HepG2 (cell line): ENCODE data around the gene METRN. TPM values are rescaled to one million over a fixed set of nuclear protein-coding genes. Genes with fewer than 3 reads are reported as not detected.

ENCODE experiments used
- ATAC-seq: fragments of 200-7000 bp; cut with Tn5 transposase; 3 replicates; pipeline ENCODE4 v1.9.1; 2020; ENCODE audit warnings: mild to moderate bottlenecking, moderate library complexity
- BruUV-seq: library from RNA; stranded (reverse); fragments of 400-500 nt; replicated peaks from 2 replicates; lab custom pipeline; 2021; lab: Mats Ljungman, UMichigan
- CTCF ChIA-PET: fragments of 300-600 bp; formaldehyde crosslinking; extraction: SDS; loops from one replicate; lab custom pipeline; 2021; ENCODE audit warnings: low total read pairs, inconsistent platforms, low intra/inter-chr PET ratio; lab: Yijun Ruan, JAX
- POLR2A ChIA-PET: fragments of 350-600 bp; sonication (Branson Sonifier 250); formaldehyde crosslinking; loops from one replicate; lab custom pipeline; 2020; ENCODE audit warnings: antibody characterized with exemption, inconsistent platforms; lab: Yijun Ruan, JAX
- DNase-seq: peaks from one replicate; pipeline ENCODE4 v3.0.0-alpha.2; 2015; ENCODE audit warnings: low spot score
- FAIRE-seq: peaks from 3 replicates; lab custom pipeline; 2011; peaks lifted over from hg19 to GRCh38; lab: Jason Lieb, UNC
- H2AFZ ChIP-seq: one replicate; pipeline ENCODE4 v1.6.1; 2011; ENCODE audit warnings: low read length, inconsistent platforms
- H3K27ac ChIP-seq: fragments of 300-600 bp; 3 replicates; pipeline ENCODE4 v1.8.0; 2011; ENCODE audit warnings: mixed run types, mild to moderate bottlenecking, mixed read lengths, low read length, inconsistent platforms; ENCODE audit not compliant: insufficient read depth; ENCODE audit errors: extremely low read length
- H3K27me3 ChIP-seq, 2 experiments: fragments of 200-600 bp in 1 of 2; 2 replicates in 1 of 2; 3 replicates in 1 of 2; pipeline versions ENCODE4 v1.6.0 to v1.8.0; 2011; ENCODE audit warnings: low read length in 2 of 2, mild to moderate bottlenecking in 2 of 2, moderate library complexity in 2 of 2, inconsistent platforms in 1 of 2; ENCODE audit not compliant: insufficient read depth in 2 of 2, control insufficient read depth in 1 of 2
- H3K36me3 ChIP-seq, 2 experiments: fragments of 200-600 bp in 1 of 2; replicated peaks in 1 of 2; 2 replicates in 1 of 2; 3 replicates in 1 of 2; pipeline versions ENCODE4 v1.5.1 to v1.8.0; 2011; ENCODE audit warnings: low read length in 2 of 2, inconsistent platforms in 1 of 2; ENCODE audit not compliant: insufficient read depth in 2 of 2, control insufficient read depth in 1 of 2
- H3K4me1 ChIP-seq: 2 replicates; pipeline ENCODE4 v1.5.1; 2012; ENCODE audit warnings: low read length, inconsistent platforms; ENCODE audit not compliant: insufficient read depth
- H3K4me2 ChIP-seq: 2 replicates; pipeline ENCODE4 v1.6.0; 2011; ENCODE audit warnings: low read depth, low read length, inconsistent platforms
- H3K4me3 ChIP-seq, 3 experiments: fragments of 200-600 bp in 1 of 3; sonication (generic), shearing (Covaris generic) in 1 of 3; replicated peaks in 1 of 3; 2 replicates each; pipeline ENCODE4 v1.5.1; 2011 to 2016; ENCODE audit warnings: low read length in 3 of 3, inconsistent platforms in 2 of 3, low read depth in 2 of 3, mild to moderate bottlenecking in 2 of 3, control low read depth in 1 of 3, mixed read lengths in 1 of 3; ENCODE audit not compliant: insufficient read depth in 1 of 3
- H3K79me2 ChIP-seq: one replicate; pipeline ENCODE4 v1.6.1; 2011; ENCODE audit warnings: low read length, inconsistent platforms; ENCODE audit not compliant: insufficient read depth
- H3K9ac ChIP-seq: 2 replicates; pipeline ENCODE4 v1.6.0; 2011; ENCODE audit warnings: mild to moderate bottlenecking, low read depth, low read length, inconsistent platforms; ENCODE audit not compliant: insufficient read depth
- H3K9me3 ChIP-seq: 2 replicates; pipeline ENCODE4 v1.5.1; 2012; ENCODE audit warnings: mild to moderate bottlenecking, low read length
- H4K20me1 ChIP-seq: 2 replicates; pipeline ENCODE4 v1.6.0; 2011; ENCODE audit warnings: inconsistent platforms, mild to moderate bottlenecking, low read length, moderate library complexity; ENCODE audit not compliant: insufficient read depth
- AGO2 ChIP-seq: fragments of 200-400 bp; formaldehyde crosslinking; optimal IDR thresholded peaks from 2 replicates; pipeline ENCODE3; 2017; ENCODE audit warnings: mild to moderate bottlenecking, low read depth, low read length, moderate library complexity
- BCL3 ChIP-seq: sonication (generic); formaldehyde crosslinking; IDR thresholded peaks from 2 replicates; pipeline ENCODE4 v1.5.1; 2020; ENCODE audit warnings: mild to moderate bottlenecking, missing genetic modification reagents, moderate library complexity
- POLR2A ChIP-seq, 2 experiments: IDR thresholded peaks; 2 replicates each; pipeline ENCODE4 v1.6.1; 2011; ENCODE audit warnings: low read depth in 2 of 2, low read length in 2 of 2, mild to moderate bottlenecking in 1 of 2, moderate library complexity in 1 of 2; ENCODE audit not compliant: insufficient read depth in 1 of 2
- RBFOX2 ChIP-seq: fragments of 200-400 bp; formaldehyde crosslinking; IDR thresholded peaks from 2 replicates; pipeline ENCODE4 v1.6.1; 2017; ENCODE audit warnings: low read depth, mild to moderate bottlenecking, low read length
- ZNF615 ChIP-seq: sonication (generic); formaldehyde crosslinking; IDR thresholded peaks from 2 replicates; pipeline ENCODE4 v1.5.0; 2020; ENCODE audit warnings: mild to moderate bottlenecking, missing genetic modification reagents, borderline replicate concordance
- WGBS: methylation state at CpG from one replicate; pipeline ENCODE4 v1.1.6; 2017; ENCODE audit warnings: low lambda C conversion rate; 5-methylcytosine and 5-hydroxymethylcytosine counted together
- in situ Hi-C: cut with HindIII; loops from 2 replicates; pipeline ENCODE4 v1.10.0; 2017; ENCODE audit warnings: low pct_unique_long_range_greater_than_20kb; ENCODE audit not compliant: extremely low pct_ligation_motif_present
- intact Hi-C: fragments of 100-400 bp; cut with micrococcal nuclease; formaldehyde crosslinking; loops from one replicate; pipeline ENCODE4 v1.10.0; 2022; ENCODE audit not compliant: unreplicated experiment
- polyA plus RNA-seq, 8 experiments: library from polyadenylated mRNA; depleted of rRNA in 3 of 8; stranded (reverse) in 7 of 8; unstranded in 1 of 8; fragments of >200 nt; fragmentation: Illumina TruSeq in 4 of 8; extraction: Trizol in 4 of 8; gene quantifications; 2 replicates each; pipeline versions ENCODE4 v1.2.1 to v1.2.3, GENCODE V29; 2011 to 2016; ENCODE audit warnings: low read depth in 4 of 8, missing spikeins in 1 of 8, mixed read lengths in 1 of 8; ENCODE audit not compliant: insufficient read depth in 1 of 8
- total RNA-seq, 5 experiments: library from RNA; depleted of rRNA; stranded (reverse); fragments of >200 nt; fragmentation: Illumina TruSeq; extraction: Trizol; gene quantifications; 2 replicates each; pipeline ENCODE4 v1.2.3, GENCODE V29; 2016; ENCODE audit warnings: low read depth in 1 of 5

Gene METRN
- total and polyA plus RNA-seq, 2 of the 13 experiments (the other 11 are each of a cell fraction or from before 2014, with no cell fraction given), result 25.5 to 46.1 TPM

GRCh38 chr16:729768-730665, 15.1 kb downstream of the METRN start:
- no peaks in the 10 kb centered on the region for H3K79me2 ChIP-seq
- 0 out of 2 replicates have a peak, but pooled peaks cover 2% of the 10 kb centered on the region for H4K20me1 ChIP-seq
- ATAC-seq (no peak), FAIRE-seq (no peak), DNase-seq (no peak)
- 96% methylated on average over 16 of the region's 37 CpGs for WGBS
- H3K9me3 ChIP-seq, result no peaks in the 10 kb centered on the region
- no peak overlapping the region for H3K4me3 ChIP-seq
- H3K36me3 ChIP-seq, result peaks cover 3 to 8% of the 10 kb centered on the region in 2 experiments; a peak in 2 of 5 replicates
- H3K4me1 ChIP-seq, result peaks cover 11% of the 10 kb centered on the region
- H3K9ac ChIP-seq, result no peak overlapping the region
- H3K27ac ChIP-seq, result no peak overlapping the region
- H3K27me3 ChIP-seq, result peaks cover 0 to 3% of the 10 kb centered on the region in 2 experiments; a peak in 1 of 5 replicates
- CTCF ChIA-PET, result no interaction called here
- intact Hi-C loops, result no loop called here
- BruUV-seq, result no TSS peak
- TF ChIP-seq POLR2A (IDR thresholded peaks at IDR 0.05; ENCODE audit: insufficient read depth in 1 of 2, low read depth in 2 of 2, low read length in 2 of 2), result peak in 1 of 2 experiments; percentile 14; a peak in 1 of 4 replicates
- TF ChIP-seq RBFOX2, result peak; percentile 36
- TF ChIP-seq ZNF615 (CRISPR knock-in tag), result no peak
- TF ChIP-seq AGO2, result peak; percentile 8
- no peak for TF ChIP-seq BCL3 (CRISPR knock-in tag)
- POLR2A ChIA-PET, result interaction anchor here (1.3 to 2.0 kb wide), 2 partner anchors 9 to 10 kb away, joined by 4 to 7 read pairs; partner anchors contain the start of genes ANTKMT and CIAO3
- no peak overlapping the region for H3K4me2 ChIP-seq
- in situ Hi-C loops, result no loop called here
- H2AFZ ChIP-seq, result no peak overlapping the region
